Tibial nerve (tissue), 4 donors: ENCODE results near the gene MAGI2.

Experiments used
- CTCF ChIP-seq, 5 experiments: fragments of 200-600 bp in 3 of 5; fragments of 450-650 bp in 2 of 5; sonication (generic) in 3 of 5; IDR thresholded peaks; one replicate each; pipeline ENCODE4 v1.5.1; 2016 to 2019; ENCODE audit warnings: antibody characterized with exemption in 5 of 5, mild to moderate bottlenecking in 3 of 5, moderate library complexity in 2 of 5
- EP300 ChIP-seq, 2 donors: sonication (generic); formaldehyde crosslinking; IDR thresholded peaks; one replicate each; pipeline ENCODE4 v1.6.1; 2017; ENCODE audit warnings: antibody characterized with exemption in 2 of 2, mild to moderate bottlenecking in 1 of 2
- POLR2A ChIP-seq, 2 donors: fragments of 450-650 bp; IDR thresholded peaks; one replicate each; pipeline ENCODE4 v1.6.1; 2017; ENCODE audit warnings: antibody characterized with exemption in 2 of 2, mild to moderate bottlenecking in 2 of 2, moderate library complexity in 2 of 2

GRCh38 chr7:78037603-78038002 lies 1415.9 kb downstream of the MAGI2 start:
- TF ChIP-seq CTCF (IDR thresholded peaks at IDR 0.05), result no peak
- TF ChIP-seq POLR2A (IDR thresholded peaks at IDR 0.05), result no peak
- TF ChIP-seq EP300 (IDR thresholded peaks at IDR 0.05), result no peak
